ENCODE measurements around the gene TBXAS1. TPM values are rescaled to one million over a fixed set of nuclear protein-coding genes. Genes with fewer than 3 reads are reported as not detected.

The TBXAS1 gene
- total and polyA plus RNA-seq, 4 donors = 4.1 to 22.4 (median 12.2) TPM

GRCh38 chr7:140023728-140024127, 194.7 kb downstream of the TBXAS1 start (continued):
- TF ChIP-seq RAD21 (IDR thresholded peaks at IDR 0.05) (no peak), NR2F2 (IDR thresholded peaks at IDR 0.05) (no peak)

- Histone ChIP-seq H3K4me3 (ENCODE audit: low read depth in 1 of 3, low read length in 3 of 3) (no peak overlapping the region), H3K36me3 (ENCODE audit: control insufficient read depth in 4 of 4, insufficient read depth in 3 of 4, low read depth in 1 of 4, low read length in 3 of 4) (peaks cover 8 to 40% (median 11%) of the 10 kb centered on the region in 4 donors), H3K27me3 (ENCODE audit: control insufficient read depth in 4 of 4, insufficient read depth in 4 of 4, low read length in 3 of 4) (no peaks in the 10 kb centered on the region), H3K9me3 (ENCODE audit: control insufficient read depth in 4 of 4, low read length in 3 of 4) (no peaks in the 10 kb centered on the region), H3K4me1 (ENCODE audit: control insufficient read depth in 4 of 4, insufficient read depth in 4 of 4, low read length in 3 of 4) (peaks cover 0 to 7% (median 5%) of the 10 kb centered on the region in 4 donors), H3K9ac (ENCODE audit: low read depth in 1 of 2, low read length in 2 of 2) (no peak overlapping the region), H3K27ac (ENCODE audit: low read depth in 1 of 2, low read length in 2 of 2) (no peak overlapping the region)
- 97% methylated on average over 18 of the region's 18 CpGs for WGBS
- DNase-seq (ENCODE audit: low spot score) = no peak
- TF ChIP-seq RAD21 (IDR thresholded peaks at IDR 0.05) = no peak
- TF ChIP-seq NR2F2 (IDR thresholded peaks at IDR 0.05) = no peak
- TF ChIP-seq GABPA (IDR thresholded peaks at IDR 0.05 in 1 of 2, conservative IDR thresholded peaks at IDR 0.05 in 1 of 2) = no peak
- no peak for TF ChIP-seq JUND (IDR thresholded peaks at IDR 0.05)
- no peak for TF ChIP-seq FOXA2 (IDR thresholded peaks at IDR 0.05)
- no peak for TF ChIP-seq RXRA (IDR thresholded peaks at IDR 0.05)
- TF ChIP-seq FOXA1 (IDR thresholded peaks at IDR 0.05) = no peak
- no peak for TF ChIP-seq ATF3 (IDR thresholded peaks at IDR 0.05)
- TF ChIP-seq, protein P1, sequence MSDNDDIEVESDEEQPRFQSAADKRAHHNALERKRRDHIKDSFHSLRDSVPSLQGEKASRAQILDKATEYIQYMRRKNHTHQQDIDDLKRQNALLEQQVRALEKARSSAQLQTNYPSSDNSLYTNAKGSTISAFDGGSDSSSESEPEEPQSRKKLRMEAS (IDR thresholded peaks at IDR 0.05) = no peak
- no peak for TF ChIP-seq TAF1 (conservative IDR thresholded peaks at IDR 0.05)
- no peak for TF ChIP-seq SP1 (IDR thresholded peaks at IDR 0.05)
- TF ChIP-seq, protein P2, sequence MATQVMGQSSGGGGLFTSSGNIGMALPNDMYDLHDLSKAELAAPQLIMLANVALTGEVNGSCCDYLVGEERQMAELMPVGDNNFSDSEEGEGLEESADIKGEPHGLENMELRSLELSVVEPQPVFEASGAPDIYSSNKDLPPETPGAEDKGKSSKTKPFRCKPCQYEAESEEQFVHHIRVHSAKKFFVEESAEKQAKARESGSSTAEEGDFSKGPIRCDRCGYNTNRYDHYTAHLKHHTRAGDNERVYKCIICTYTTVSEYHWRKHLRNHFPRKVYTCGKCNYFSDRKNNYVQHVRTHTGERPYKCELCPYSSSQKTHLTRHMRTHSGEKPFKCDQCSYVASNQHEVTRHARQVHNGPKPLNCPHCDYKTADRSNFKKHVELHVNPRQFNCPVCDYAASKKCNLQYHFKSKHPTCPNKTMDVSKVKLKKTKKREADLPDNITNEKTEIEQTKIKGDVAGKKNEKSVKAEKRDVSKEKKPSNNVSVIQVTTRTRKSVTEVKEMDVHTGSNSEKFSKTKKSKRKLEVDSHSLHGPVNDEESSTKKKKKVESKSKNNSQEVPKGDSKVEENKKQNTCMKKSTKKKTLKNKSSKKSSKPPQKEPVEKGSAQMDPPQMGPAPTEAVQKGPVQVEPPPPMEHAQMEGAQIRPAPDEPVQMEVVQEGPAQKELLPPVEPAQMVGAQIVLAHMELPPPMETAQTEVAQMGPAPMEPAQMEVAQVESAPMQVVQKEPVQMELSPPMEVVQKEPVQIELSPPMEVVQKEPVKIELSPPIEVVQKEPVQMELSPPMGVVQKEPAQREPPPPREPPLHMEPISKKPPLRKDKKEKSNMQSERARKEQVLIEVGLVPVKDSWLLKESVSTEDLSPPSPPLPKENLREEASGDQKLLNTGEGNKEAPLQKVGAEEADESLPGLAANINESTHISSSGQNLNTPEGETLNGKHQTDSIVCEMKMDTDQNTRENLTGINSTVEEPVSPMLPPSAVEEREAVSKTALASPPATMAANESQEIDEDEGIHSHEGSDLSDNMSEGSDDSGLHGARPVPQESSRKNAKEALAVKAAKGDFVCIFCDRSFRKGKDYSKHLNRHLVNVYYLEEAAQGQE (IDR thresholded peaks at IDR 0.05) = no peak
- no peak for TF ChIP-seq HNF4A (conservative IDR thresholded peaks at IDR 0.05)
- TF ChIP-seq HNF4G (IDR thresholded peaks at IDR 0.05) = no peak
- TF ChIP-seq EGR1 (IDR thresholded peaks at IDR 0.05; ENCODE audit: low read depth in 2 of 2) = no peak
- TF ChIP-seq, protein P3, sequence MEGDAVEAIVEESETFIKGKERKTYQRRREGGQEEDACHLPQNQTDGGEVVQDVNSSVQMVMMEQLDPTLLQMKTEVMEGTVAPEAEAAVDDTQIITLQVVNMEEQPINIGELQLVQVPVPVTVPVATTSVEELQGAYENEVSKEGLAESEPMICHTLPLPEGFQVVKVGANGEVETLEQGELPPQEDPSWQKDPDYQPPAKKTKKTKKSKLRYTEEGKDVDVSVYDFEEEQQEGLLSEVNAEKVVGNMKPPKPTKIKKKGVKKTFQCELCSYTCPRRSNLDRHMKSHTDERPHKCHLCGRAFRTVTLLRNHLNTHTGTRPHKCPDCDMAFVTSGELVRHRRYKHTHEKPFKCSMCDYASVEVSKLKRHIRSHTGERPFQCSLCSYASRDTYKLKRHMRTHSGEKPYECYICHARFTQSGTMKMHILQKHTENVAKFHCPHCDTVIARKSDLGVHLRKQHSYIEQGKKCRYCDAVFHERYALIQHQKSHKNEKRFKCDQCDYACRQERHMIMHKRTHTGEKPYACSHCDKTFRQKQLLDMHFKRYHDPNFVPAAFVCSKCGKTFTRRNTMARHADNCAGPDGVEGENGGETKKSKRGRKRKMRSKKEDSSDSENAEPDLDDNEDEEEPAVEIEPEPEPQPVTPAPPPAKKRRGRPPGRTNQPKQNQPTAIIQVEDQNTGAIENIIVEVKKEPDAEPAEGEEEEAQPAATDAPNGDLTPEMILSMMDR (IDR thresholded peaks at IDR 0.05; ENCODE audit: low read depth, low read length, missing input control) = no peak
Measured at GRCh38 chr7:140024585-140024984, 195.5 kb downstream of the TBXAS1 start.

- peaks cover 8 to 40% (median 11%) of the 10 kb centered on the region in 4 donors for H3K36me3 ChIP-seq (ENCODE audit: control insufficient read depth in 4 of 4, insufficient read depth in 3 of 4, low read depth in 1 of 4, low read length in 3 of 4)
- TF ChIP-seq YY1 (IDR thresholded peaks at IDR 0.05) (no peak), ATF3 (IDR thresholded peaks at IDR 0.05) (no peak), JUND (IDR thresholded peaks at IDR 0.05) (no peak), EGR1 (IDR thresholded peaks at IDR 0.05; ENCODE audit: low read depth in 2 of 2) (no peak), RXRA (IDR thresholded peaks at IDR 0.05) (no peak), TAF1 (conservative IDR thresholded peaks at IDR 0.05) (no peak), SP1 (IDR thresholded peaks at IDR 0.05) (no peak), RAD21 (IDR thresholded peaks at IDR 0.05) (no peak), HNF4A (conservative IDR thresholded peaks at IDR 0.05) (no peak)
- TF ChIP-seq, protein P2 (IDR thresholded peaks at IDR 0.05) = no peak
- TF ChIP-seq, protein P3 (IDR thresholded peaks at IDR 0.05; ENCODE audit: low read depth, low read length, missing input control) = no peak
- TF ChIP-seq, protein P1 (IDR thresholded peaks at IDR 0.05) = no peak
Measured at GRCh38 chr7:140025241-140025640, 196.2 kb downstream of the TBXAS1 start.

More at GRCh38 chr7:140025241-140025640, 196.2 kb downstream of the TBXAS1 start:
- no peaks in the 10 kb centered on the region for H3K27me3 ChIP-seq (ENCODE audit: control insufficient read depth in 4 of 4, insufficient read depth in 4 of 4, low read length in 3 of 4)
- H3K9ac ChIP-seq (ENCODE audit: low read depth in 1 of 2, low read length in 2 of 2) = no peak overlapping the region
- H3K4me3 ChIP-seq (ENCODE audit: low read depth in 1 of 3, low read length in 3 of 3) = no peak overlapping the region
- WGBS = 98% methylated on average over 4 of the region's 4 CpGs
- peaks cover 0 to 7% (median 5%) of the 10 kb centered on the region in 4 donors for H3K4me1 ChIP-seq (ENCODE audit: control insufficient read depth in 4 of 4, insufficient read depth in 4 of 4, low read length in 3 of 4)
- no peak for DNase-seq (ENCODE audit: low spot score)
- no peak overlapping the region for H3K27ac ChIP-seq (ENCODE audit: low read depth in 1 of 2, low read length in 2 of 2)
- H3K9me3 ChIP-seq (ENCODE audit: control insufficient read depth in 4 of 4, low read length in 3 of 4) = no peaks in the 10 kb centered on the region

Measured in liver (tissue), 9 donors.